HCT116 (cell line): ENCODE results near the gene KRT1. TPM values are rescaled to one million over a fixed set of nuclear protein-coding genes. Genes with fewer than 3 reads are reported as not detected.

Experiments
- ATAC-seq: fragments of 200-7000 bp; cut with Tn5 transposase; 2 replicates; pipeline ENCODE4 v1.9.1; 2020; ENCODE audit warnings: mild to moderate bottlenecking, moderate library complexity
- BruUV-seq: library from RNA; stranded (reverse); fragments of 400-500 nt; replicated peaks from 2 replicates; lab custom pipeline; 2021; lab: Mats Ljungman, UMichigan
- CTCF ChIA-PET: fragments of 300-600 bp; sonication (Branson Sonifier 250); formaldehyde crosslinking; loops from one replicate; lab custom pipeline; 2021; ENCODE audit warnings: antibody characterized with exemption; lab: Charles Lee
- POLR2A ChIA-PET: fragments of 300-600, 350-600 bp; sonication (Branson Sonifier 250); formaldehyde crosslinking; loops from one replicate; lab custom pipeline; 2021; ENCODE audit warnings: antibody characterized with exemption; lab: Charles Lee
- RAD21 ChIA-PET, 2 experiments: fragments of 300-600 bp; sonication (Branson Sonifier 250); formaldehyde crosslinking; loops; one replicate each; lab custom pipeline; 2023; ENCODE audit warnings: low total read pairs in 2 of 2; ENCODE audit not compliant: uncharacterized antibody in 2 of 2, unreplicated experiment in 2 of 2, low non-redundant PET in 1 of 2; lab: Charles Lee
- DNase-seq: peaks from one replicate; pipeline ENCODE4 v3.0.0-alpha.2; 2010; ENCODE audit warnings: low read depth, low spot score
- H2AFZ ChIP-seq: fragments of 200-600 bp; shearing (Covaris generic), sonication (generic); 2 replicates; pipeline ENCODE4 v1.6.1; 2017; ENCODE audit warnings: low read depth, mixed run types, mixed read lengths, antibody characterized with exemption, low read length; ENCODE audit not compliant: poor library complexity, severe bottlenecking
- H3K27ac ChIP-seq: 2 replicates; pipeline ENCODE4 v1.5.1; 2012; ENCODE audit warnings: low read depth, low read length
- H3K27me3 ChIP-seq: fragments of 200-600 bp; sonication (generic); 2 replicates; pipeline ENCODE4 v1.6.1; 2016; ENCODE audit warnings: mixed run types, low read length, mixed read lengths; ENCODE audit not compliant: insufficient read depth
- H3K36me3 ChIP-seq, 2 experiments: fragments of 200-500 bp in 1 of 2; fragments of 200-600 bp in 1 of 2; sonication (Bioruptor generic) in 1 of 2; sonication (generic) in 1 of 2; 2 replicates each; pipeline versions ENCODE4 v1.5.1 to v1.6.1; 2014 to 2016; ENCODE audit warnings: low read length in 2 of 2, inconsistent platforms in 1 of 2, mixed read lengths in 1 of 2, mixed run types in 1 of 2; ENCODE audit not compliant: insufficient read depth in 2 of 2, control insufficient read depth in 1 of 2
- H3K4me1 ChIP-seq, 2 experiments: fragments of 200-600 bp in 1 of 2; sonication (generic) in 1 of 2; 2 replicates each; pipeline versions ENCODE4 v1.5.1 to v1.6.1; 2012 to 2017; ENCODE audit warnings: low read length in 2 of 2, inconsistent platforms in 1 of 2, mild to moderate bottlenecking in 1 of 2, mixed read lengths in 1 of 2, mixed run types in 1 of 2, moderate library complexity in 1 of 2; ENCODE audit not compliant: insufficient read depth in 2 of 2, control insufficient read depth in 1 of 2
- H3K4me2 ChIP-seq: fragments of 200-600 bp; sonication (generic); 2 replicates; pipeline ENCODE4 v1.6.1; 2017; ENCODE audit warnings: mixed run types, low read length, mixed read lengths
- H3K4me3 ChIP-seq, 2 experiments: fragments of 200-600 bp in 1 of 2; sonication (generic) in 1 of 2; replicated peaks in 1 of 2; 2 replicates each; pipeline ENCODE4 v1.5.1; 2011 to 2016; ENCODE audit warnings: low read length in 2 of 2, control low read depth in 1 of 2, low read depth in 1 of 2, mild to moderate bottlenecking in 1 of 2, mixed read lengths in 1 of 2, mixed run types in 1 of 2
- H3K79me2 ChIP-seq: fragments of 200-600 bp; sonication (generic); 2 replicates; pipeline ENCODE4 v1.6.1; 2017; ENCODE audit warnings: mild to moderate bottlenecking, mixed run types, low read length, moderate library complexity, mixed read lengths; ENCODE audit not compliant: insufficient read depth
- H3K9ac ChIP-seq: fragments of 200-600 bp; sonication (generic); 2 replicates; pipeline ENCODE4 v1.6.1; 2016; ENCODE audit warnings: low read length, mixed read lengths
- H3K9me2 ChIP-seq: fragments of 200-600 bp; sonication (generic), shearing (Covaris generic); 2 replicates; pipeline ENCODE4 v1.6.1; 2017; ENCODE audit warnings: mixed run types, mild to moderate bottlenecking, moderate library complexity; ENCODE audit not compliant: insufficient read depth
- H3K9me3 ChIP-seq, 2 experiments: fragments of 200-500 bp in 1 of 2; fragments of 200-600 bp in 1 of 2; sonication (Bioruptor generic) in 1 of 2; sonication (generic) in 1 of 2; 2 replicates each; pipeline ENCODE4 v1.6.1; 2014 to 2017; ENCODE audit warnings: low read length in 2 of 2, mixed read lengths in 2 of 2, inconsistent platforms in 1 of 2, low read depth in 1 of 2, mild to moderate bottlenecking in 1 of 2, mixed run types in 1 of 2, moderate library complexity in 1 of 2; ENCODE audit not compliant: control insufficient read depth in 1 of 2, insufficient read depth in 1 of 2
- H4K20me1 ChIP-seq: fragments of 200-600 bp; sonication (generic), shearing (Covaris generic); 2 replicates; pipeline ENCODE4 v1.6.1; 2017; ENCODE audit warnings: mixed run types, mild to moderate bottlenecking, moderate library complexity; ENCODE audit not compliant: insufficient read depth
- CBX3 ChIP-seq: IDR thresholded peaks from 2 replicates; pipeline ENCODE4 v1.6.1; 2012; ENCODE audit warnings: low read depth
- CTCF ChIP-seq, 3 experiments: fragments of 200-600 bp in 1 of 3; sonication (generic) in 1 of 3; IDR thresholded peaks in 2 of 3; conservative IDR thresholded peaks in 1 of 3; 2 replicates each; pipeline ENCODE4 v1.5.1; 2012 to 2017; ENCODE audit warnings: low read depth in 2 of 3, low read length in 2 of 3, antibody characterized with exemption in 1 of 3, borderline replicate concordance in 1 of 3, control low read depth in 1 of 3, mild to moderate bottlenecking in 1 of 3, mixed read lengths in 1 of 3, mixed run types in 1 of 3, moderate library complexity in 1 of 3; ENCODE audit not compliant: insufficient read depth in 1 of 3
- EZH2 ChIP-seq: fragments of 200-600 bp; sonication (generic); IDR thresholded peaks from 2 replicates; pipeline ENCODE4 v1.6.1; 2017; ENCODE audit warnings: antibody characterized with exemption, mixed run types
- POLR2AphosphoS5 ChIP-seq: IDR thresholded peaks from 2 replicates; pipeline ENCODE4 v1.6.1; 2011; ENCODE audit warnings: mild to moderate bottlenecking, low read depth, low read length, moderate library complexity
- RAD21 ChIP-seq: IDR thresholded peaks from 2 replicates; pipeline ENCODE4 v1.6.1; 2012; ENCODE audit warnings: low read depth, mild to moderate bottlenecking
- SIN3A ChIP-seq: IDR thresholded peaks from 2 replicates; pipeline ENCODE4 v1.6.1; 2012; ENCODE audit warnings: low read depth
- SP1 ChIP-seq: IDR thresholded peaks from 2 replicates; pipeline ENCODE4 v1.6.1; 2012; ENCODE audit warnings: low read depth
- YY1 ChIP-seq: IDR thresholded peaks from 2 replicates; pipeline ENCODE4 v1.6.1; 2011; ENCODE audit warnings: low read length, low read depth, moderate library complexity, mild to moderate bottlenecking; ENCODE audit not compliant: insufficient replicate concordance; ENCODE audit errors: extremely low read depth
- ZFX ChIP-seq: fragments of 450-650 bp; IDR thresholded peaks from 2 replicates; pipeline ENCODE4 v1.6.1; 2017
- intact Hi-C: fragments of 100-400 bp; cut with micrococcal nuclease; formaldehyde crosslinking; loops from 2 replicates; pipeline ENCODE4 v1.10.0; 2022
- total RNA-seq: library from RNA; stranded (reverse); gene quantifications from one replicate; pipeline ENCODE4 v1.2.1, GENCODE V29; 2021; ENCODE audit not compliant: unreplicated experiment

Gene KRT1
- total RNA-seq, 1 experiment from 2014 or later = 0.20 TPM

GRCh38 chr12:52643233-52644077 is 36.8 kb downstream of the KRT1 start:
- H3K9me3 ChIP-seq = no peaks in the 10 kb centered on the region
- H3K36me3 ChIP-seq = no peaks in the 10 kb centered on the region
- intact Hi-C loops = no loop called here
- RAD21 ChIA-PET = no interaction called here
- H3K4me2 ChIP-seq = no peak overlapping the region
- no peak overlapping the region for H2AFZ ChIP-seq
- no peaks in the 10 kb centered on the region for H4K20me1 ChIP-seq
- no peak for ATAC-seq
- H3K9ac ChIP-seq = no peak overlapping the region
- no peak for DNase-seq
- no TSS peak for BruUV-seq
- POLR2A ChIA-PET = no interaction called here
- no peaks in the 10 kb centered on the region for H3K79me2 ChIP-seq
- TF ChIP-seq CTCF (IDR thresholded peaks at IDR 0.05 in 2 of 3, conservative IDR thresholded peaks at IDR 0.05 in 1 of 3; ENCODE audit: borderline replicate concordance in 1 of 3, insufficient read depth in 1 of 3, low read depth in 2 of 3, low read length in 2 of 3) = no peak
- TF ChIP-seq CBX3 = no peak
- TF ChIP-seq, all 23 proteins: peak for 0
- Histone ChIP-seq H3K4me1 (no peaks in the 10 kb centered on the region), H3K9me2 (no peaks in the 10 kb centered on the region), H3K4me3 (no peak overlapping the region), H3K27me3 (peaks cover 6% of the 10 kb centered on the region; the same call in 1 of the 2 replicates), H3K27ac (no peak overlapping the region)
- CTCF ChIA-PET = no interaction called here

GRCh38 chr12:52641468-52641867 is 38.7 kb downstream of the KRT1 start:
- DNase-seq (no peak), ATAC-seq (no peak)
- no peaks in the 10 kb centered on the region for H3K9me3 ChIP-seq
- intact Hi-C loops = no loop called here
- no peaks in the 10 kb centered on the region for H3K36me3 ChIP-seq
- no peaks in the 10 kb centered on the region for H3K9me2 ChIP-seq
- RAD21 ChIA-PET = no interaction called here
- peaks cover 6% of the 10 kb centered on the region; the same call in 1 of the 2 replicates for H3K27me3 ChIP-seq
- TF ChIP-seq RAD21 (no peak), SP1 (no peak), CBX3 (no peak), POLR2AphosphoS5 (no peak), SIN3A (no peak), EZH2 (no peak), ZFX (no peak), YY1 (no peak)
- TF ChIP-seq, all 23 proteins: peak for 0
- no peak overlapping the region for H3K4me3 ChIP-seq
- H3K27ac ChIP-seq = no peak overlapping the region
- H3K4me1 ChIP-seq = no peaks in the 10 kb centered on the region
- H4K20me1 ChIP-seq = no peaks in the 10 kb centered on the region
- H2AFZ ChIP-seq = no peak overlapping the region
- no TSS peak for BruUV-seq
- ChIA-PET POLR2A (no interaction called here), CTCF (no interaction called here)
- H3K79me2 ChIP-seq = no peaks in the 10 kb centered on the region
- no peak overlapping the region for H3K4me2 ChIP-seq
- H3K9ac ChIP-seq = no peak overlapping the region
